SK-N-SH (cell line): ENCODE results near the gene MMD2. TPM values are rescaled to one million over a fixed set of nuclear protein-coding genes. Genes with fewer than 3 reads are reported as not detected.

ENCODE experiments used
- CTCF ChIA-PET: fragments of 300-600, 350-600 bp; formaldehyde crosslinking; extraction: SDS; loops from one replicate; lab custom pipeline; 2021; lab: Yijun Ruan, JAX
- POLR2A ChIA-PET: fragments of 350-600 bp; sonication (Branson Sonifier 250); formaldehyde crosslinking; extraction: SDS; loops from one replicate; lab custom pipeline; 2020; ENCODE audit warnings: antibody characterized with exemption, inconsistent platforms; lab: Yijun Ruan, JAX
- DNase-seq: peaks from one replicate; pipeline ENCODE4 v3.0.0; 2012
- H2AFZ ChIP-seq: fragments of 200-600 bp; sonication (generic); 2 replicates; pipeline ENCODE4 v1.8.1; 2016; ENCODE audit warnings: antibody characterized with exemption, mild to moderate bottlenecking, low read depth
- H3F3A ChIP-seq: fragments of 200-600 bp; sonication (generic); replicated peaks from 2 replicates; pipeline ENCODE3; 2016; ENCODE audit warnings: antibody characterized with exemption, mild to moderate bottlenecking; ENCODE audit not compliant: insufficient read depth
- H3K27ac ChIP-seq, 2 experiments: fragments of 200-500 bp in 1 of 2; fragments of 200-600 bp in 1 of 2; sonication (Bioruptor generic) in 1 of 2; sonication (generic), shearing (Covaris generic) in 1 of 2; 2 replicates each; pipeline versions ENCODE4 v1.5.1 to v1.6.1; 2014 to 2016; ENCODE audit warnings: low read depth in 2 of 2, inconsistent platforms in 1 of 2, low read length in 1 of 2, mild to moderate bottlenecking in 1 of 2, mixed read lengths in 1 of 2
- H3K27me3 ChIP-seq: fragments of 200-600 bp; sonication (generic), shearing (Covaris generic); 2 replicates; pipeline ENCODE4 v1.6.1; 2016; ENCODE audit warnings: mixed run types; ENCODE audit not compliant: insufficient read depth
- H3K36me3 ChIP-seq, 2 experiments: fragments of 200-500 bp in 1 of 2; fragments of 200-600 bp in 1 of 2; sonication (Bioruptor generic) in 1 of 2; sonication (generic) in 1 of 2; replicated peaks in 1 of 2; 2 replicates each; pipeline versions ENCODE3 to v1.5.1; 2014 to 2016; ENCODE audit warnings: low read length in 1 of 2, mild to moderate bottlenecking in 1 of 2; ENCODE audit not compliant: insufficient read depth in 2 of 2, control insufficient read depth in 1 of 2
- H3K4me1 ChIP-seq, 2 experiments: fragments of 200-500 bp in 1 of 2; fragments of 200-600 bp in 1 of 2; sonication (Bioruptor generic) in 1 of 2; sonication (generic), shearing (Covaris generic) in 1 of 2; 2 replicates each; pipeline versions ENCODE4 v1.5.1 to v1.6.1; 2014 to 2016; ENCODE audit warnings: low read depth in 1 of 2, low read length in 1 of 2, mixed run types in 1 of 2; ENCODE audit not compliant: insufficient read depth in 2 of 2, control insufficient read depth in 1 of 2
- H3K4me2 ChIP-seq: fragments of 200-600 bp; sonication (generic), shearing (Covaris generic); 2 replicates; pipeline ENCODE4 v1.6.1; 2017; ENCODE audit warnings: mixed run types
- H3K4me3 ChIP-seq, 2 experiments: fragments of 200-500 bp in 1 of 2; fragments of 200-600 bp in 1 of 2; sonication (Bioruptor generic) in 1 of 2; sonication (generic), shearing (Covaris generic) in 1 of 2; 2 replicates each; pipeline versions ENCODE4 v1.5.1 to v1.8.1; 2014 to 2016; ENCODE audit warnings: low read depth in 2 of 2, inconsistent platforms in 1 of 2, low read length in 1 of 2, mild to moderate bottlenecking in 1 of 2, mixed read lengths in 1 of 2, moderate library complexity in 1 of 2
- H3K79me2 ChIP-seq: fragments of 200-600 bp; sonication (generic); 2 replicates; pipeline ENCODE4 v1.8.1; 2017; ENCODE audit warnings: mild to moderate bottlenecking; ENCODE audit not compliant: insufficient read depth
- H3K9ac ChIP-seq: fragments of 200-600 bp; sonication (generic); 2 replicates; pipeline ENCODE4 v1.6.1; 2017; ENCODE audit warnings: mixed run types
- H3K9me2 ChIP-seq: fragments of 200-600 bp; sonication (generic); 2 replicates; pipeline ENCODE4 v1.6.1; 2017; ENCODE audit warnings: mixed run types
- H3K9me3 ChIP-seq: fragments of 200-600 bp; sonication (generic); 2 replicates; pipeline ENCODE4 v1.6.1; 2017; ENCODE audit warnings: mixed run types, mild to moderate bottlenecking, moderate library complexity
- H4K20me1 ChIP-seq: fragments of 200-600 bp; sonication (generic); 2 replicates; pipeline ENCODE4 v1.6.1; 2017; ENCODE audit warnings: mild to moderate bottlenecking, mixed run types; ENCODE audit not compliant: insufficient read depth
- CHD2 ChIP-seq: fragments of 150-350 bp; IDR thresholded peaks from 2 replicates; pipeline ENCODE4 v1.6.1; 2018; ENCODE audit warnings: low read length; ENCODE audit not compliant: partially characterized antibody
- EZH2phosphoT487 ChIP-seq: fragments of 200-600 bp; sonication (generic); IDR thresholded peaks from 2 replicates; pipeline ENCODE4 v1.6.1; 2017; ENCODE audit warnings: low read depth, mixed run types, mild to moderate bottlenecking, antibody characterized with exemption, moderate library complexity, borderline replicate concordance
- FOXM1 ChIP-seq: IDR thresholded peaks from 2 replicates; pipeline ENCODE4 v1.4.0; 2012; ENCODE audit warnings: low read depth, mild to moderate bottlenecking
- JUND ChIP-seq: IDR thresholded peaks from 2 replicates; pipeline ENCODE4 v1.4.0; 2012
- NRF1 ChIP-seq: IDR thresholded peaks from 2 replicates; pipeline ENCODE4 v1.6.1; 2012; ENCODE audit warnings: low read depth, mild to moderate bottlenecking, low read length
- POLR2AphosphoS5 ChIP-seq: IDR thresholded peaks from 2 replicates; pipeline ENCODE4 v1.6.1; 2012; ENCODE audit warnings: low read depth, low read length
- RAD21 ChIP-seq: IDR thresholded peaks from 2 replicates; pipeline ENCODE4 v1.6.1; 2012; ENCODE audit warnings: mild to moderate bottlenecking, low read length
- RFX5 ChIP-seq: IDR thresholded peaks from 2 replicates; pipeline ENCODE4 v1.6.1; 2012; ENCODE audit warnings: mild to moderate bottlenecking, improper control_type of control experiment, low read length
- RXRA ChIP-seq: IDR thresholded peaks from 2 replicates; pipeline ENCODE4 v1.4.0; 2012; ENCODE audit warnings: low read depth, mild to moderate bottlenecking, borderline replicate concordance
- SMC3 ChIP-seq: IDR thresholded peaks from 2 replicates; pipeline ENCODE4 v1.6.1; 2012; ENCODE audit warnings: low read depth, low read length, improper control_type of control experiment
- TCF12 ChIP-seq: IDR thresholded peaks from 2 replicates; pipeline ENCODE4 v1.4.0; 2012
- YY1 ChIP-seq: IDR thresholded peaks from 2 replicates; pipeline ENCODE4 v1.4.0; 2012; ENCODE audit warnings: low read depth, mild to moderate bottlenecking
- WGBS: methylation state at CpG from one replicate; pipeline ENCODE4 v1.1.6; 2017; ENCODE audit warnings: low lambda C conversion rate; 5-methylcytosine and 5-hydroxymethylcytosine counted together
- polyA plus RNA-seq, 3 experiments: library from polyadenylated mRNA; depleted of rRNA; stranded (reverse); fragments of >200 nt; gene quantifications; 2 replicates each; pipeline ENCODE4 v1.2.3, GENCODE V29; 2012
- TF ChIP-seq, protein P1 (sequence below): IDR thresholded peaks from 2 replicates; pipeline ENCODE4 v1.4.0; 2012; ENCODE audit warnings: low read depth, borderline replicate concordance

MMD2 gene
- polyA plus RNA-seq, 1 of the 3 experiments (the other 2 are of a cell fraction) = not detected

DNA sequence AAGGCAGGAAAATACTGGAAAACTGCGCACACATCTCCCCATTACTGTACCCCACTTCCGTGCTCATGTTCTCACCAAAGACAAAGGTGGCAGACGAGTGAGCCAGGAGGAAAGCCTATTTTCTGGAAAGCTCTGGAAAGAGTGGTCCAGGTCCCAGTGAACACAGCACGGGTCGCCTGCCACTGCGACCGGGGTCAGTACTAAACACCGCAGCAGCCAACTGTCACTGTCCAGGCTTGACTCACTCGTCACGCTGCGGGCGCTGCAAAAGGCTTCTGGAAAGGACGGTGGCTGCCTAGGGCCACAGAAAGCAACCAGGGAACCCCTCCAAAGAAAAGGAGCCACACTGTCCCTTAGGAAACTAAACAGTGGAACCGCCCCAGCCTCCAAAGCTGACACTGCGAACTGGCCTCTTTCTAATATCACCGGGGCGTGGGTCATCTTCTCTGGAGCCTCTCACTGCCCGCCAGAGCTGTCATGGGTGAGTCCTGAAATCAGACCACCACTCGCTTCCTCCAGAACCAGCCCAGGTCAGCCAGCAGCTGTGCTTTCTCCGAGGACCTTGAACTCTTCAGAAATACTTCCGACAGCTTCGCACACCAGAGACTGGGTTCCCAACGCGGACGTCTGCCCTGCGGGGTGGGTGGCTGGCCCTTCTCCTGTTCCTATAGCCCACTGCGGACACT, 79.4 kb downstream of the MMD2 start:
- WGBS = 94% methylated on average over 23 of the region's 27 CpGs
- CTCF ChIA-PET = interaction anchor here (0.5 to 21.4 kb wide), 5 partner anchors 12 to 124 kb away, joined by 3 to 645 read pairs (median 5); partner anchors contain the start of gene PAPOLB
- POLR2A ChIA-PET = no interaction called here

DNA sequence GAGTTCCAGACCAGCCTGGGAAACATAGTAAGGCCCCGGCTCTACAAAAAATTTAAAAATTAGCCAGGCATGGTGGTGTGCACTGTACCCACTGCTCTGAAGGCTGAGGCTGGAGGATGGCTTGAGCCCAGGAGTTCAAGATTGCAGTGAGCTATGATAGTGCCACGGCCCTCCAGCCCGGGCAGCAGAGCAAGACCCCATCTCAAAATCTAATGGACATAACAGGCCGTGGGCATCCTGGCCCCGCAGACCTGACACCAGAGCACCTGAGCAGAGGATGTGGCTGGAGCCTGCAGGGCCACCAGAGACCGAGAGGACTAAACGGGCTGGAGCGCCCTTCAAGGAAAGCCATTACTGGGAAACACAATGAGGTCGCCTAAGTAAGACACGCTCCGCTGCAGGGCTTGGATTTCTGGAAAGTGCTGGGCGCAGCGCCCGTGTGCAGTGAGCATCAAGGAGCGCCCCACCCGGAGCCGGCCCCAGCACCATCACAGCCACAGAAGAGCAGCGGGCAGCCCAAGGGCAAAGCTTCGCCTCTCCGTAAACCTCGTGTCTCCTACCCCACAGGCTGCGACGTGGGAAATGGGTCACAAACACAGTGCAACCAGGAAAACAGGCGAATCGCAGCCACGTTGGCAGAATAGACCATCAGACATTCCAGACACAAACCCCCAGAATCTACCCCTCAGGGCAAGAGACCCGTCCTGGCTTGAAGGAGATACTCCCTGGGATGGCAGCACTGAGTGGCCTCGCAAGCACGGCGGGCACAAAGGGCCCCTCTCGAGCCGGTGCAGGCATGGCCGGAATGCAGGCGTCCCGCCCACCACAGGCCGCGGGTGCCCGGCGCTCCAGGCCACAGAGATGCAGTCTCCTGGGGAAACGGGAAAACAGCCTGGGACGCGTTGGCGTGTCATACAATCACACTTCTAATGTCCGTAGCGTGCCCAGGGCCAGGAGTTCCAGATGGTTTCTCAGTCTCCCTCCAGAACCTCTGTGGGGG, 80.4 kb downstream of the MMD2 start:
- Histone ChIP-seq H3K27me3 (no peaks in the 10 kb centered on the region), H3K36me3 (peaks cover 0 to 3% of the 10 kb centered on the region in 2 experiments), H2AFZ (no peak overlapping the region), H3K4me1 (peaks cover 5 to 41% of the 10 kb centered on the region in 2 experiments; a peak in 1 of 4 replicates), H3K9ac (no peak overlapping the region), H3K9me2 (no peaks in the 10 kb centered on the region), H3K9me3 (no peaks in the 10 kb centered on the region), H3K79me2 (peaks cover 5% of the 10 kb centered on the region; the same call in 1 of the 2 replicates), H3K4me2 (no peak overlapping the region), H3F3A (peaks cover 14% of the 10 kb centered on the region), H3K4me3 (no peak overlapping the region), H4K20me1 (no peaks in the 10 kb centered on the region), H3K27ac (no peak overlapping the region)
- no peak for DNase-seq
- POLR2A ChIA-PET = no interaction called here
- no peak for TF ChIP-seq JUND
- TF ChIP-seq POLR2AphosphoS5 = no peak
- 93% methylated on average over 45 of the region's 45 CpGs for WGBS
- CTCF ChIA-PET = interaction anchor here (0.6 to 21.4 kb wide), 5 partner anchors 10 to 308 kb away, joined by 3 to 645 read pairs (median 5); partner anchors contain the start of gene PAPOLB

More for the DNA sequence above, 79.4 kb downstream of the MMD2 start:
- Histone ChIP-seq H3K9me3 (no peaks in the 10 kb centered on the region), H3K4me3 (no peak overlapping the region), H3K27me3 (no peaks in the 10 kb centered on the region), H3K79me2 (peaks cover 5% of the 10 kb centered on the region; the same call in 1 of the 2 replicates), H3K4me2 (no peak overlapping the region), H3K9ac (no peak overlapping the region), H3K27ac (no peak overlapping the region), H3K4me1 (peaks cover 5 to 32% of the 10 kb centered on the region in 2 experiments; a peak in 1 of 4 replicates), H3K9me2 (no peaks in the 10 kb centered on the region), H3K36me3 (peaks cover 0 to 3% of the 10 kb centered on the region in 2 experiments), H3F3A (peaks cover 14% of the 10 kb centered on the region), H2AFZ (no peak overlapping the region), H4K20me1 (no peaks in the 10 kb centered on the region)
- DNase-seq = no peak
- TF ChIP-seq FOXM1 (no peak), RXRA (no peak), EZH2phosphoT487 (no peak), JUND (no peak), RFX5 (no peak), RAD21 (no peak), NRF1 (no peak)

DNA sequence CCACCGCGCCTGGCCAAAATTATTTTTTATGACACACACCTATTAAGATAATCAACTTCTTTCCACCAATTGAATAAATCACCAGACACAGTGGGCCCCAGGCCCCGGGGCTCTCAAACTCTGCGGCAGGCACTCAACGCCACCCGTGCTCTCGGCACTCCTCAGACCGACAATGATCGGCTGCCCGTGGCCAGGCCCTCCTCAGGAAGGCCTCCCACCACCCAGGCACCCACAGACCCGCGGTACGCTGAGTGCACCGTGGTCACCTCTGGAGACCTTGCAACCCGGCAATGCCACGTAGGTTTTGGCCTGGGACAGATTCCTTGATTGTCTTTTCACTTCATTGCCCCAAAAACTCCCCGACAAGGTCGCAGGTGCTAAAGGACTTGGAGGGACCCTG, 82.4 kb downstream of the MMD2 start:
- H4K20me1 ChIP-seq = no peaks in the 10 kb centered on the region
- H3F3A ChIP-seq = peaks cover under 1% of the 10 kb centered on the region
- TF ChIP-seq CHD2 = no peak
- no peak for TF ChIP-seq RXRA
- TF ChIP-seq TCF12 = no peak
- TF ChIP-seq, protein P1, sequence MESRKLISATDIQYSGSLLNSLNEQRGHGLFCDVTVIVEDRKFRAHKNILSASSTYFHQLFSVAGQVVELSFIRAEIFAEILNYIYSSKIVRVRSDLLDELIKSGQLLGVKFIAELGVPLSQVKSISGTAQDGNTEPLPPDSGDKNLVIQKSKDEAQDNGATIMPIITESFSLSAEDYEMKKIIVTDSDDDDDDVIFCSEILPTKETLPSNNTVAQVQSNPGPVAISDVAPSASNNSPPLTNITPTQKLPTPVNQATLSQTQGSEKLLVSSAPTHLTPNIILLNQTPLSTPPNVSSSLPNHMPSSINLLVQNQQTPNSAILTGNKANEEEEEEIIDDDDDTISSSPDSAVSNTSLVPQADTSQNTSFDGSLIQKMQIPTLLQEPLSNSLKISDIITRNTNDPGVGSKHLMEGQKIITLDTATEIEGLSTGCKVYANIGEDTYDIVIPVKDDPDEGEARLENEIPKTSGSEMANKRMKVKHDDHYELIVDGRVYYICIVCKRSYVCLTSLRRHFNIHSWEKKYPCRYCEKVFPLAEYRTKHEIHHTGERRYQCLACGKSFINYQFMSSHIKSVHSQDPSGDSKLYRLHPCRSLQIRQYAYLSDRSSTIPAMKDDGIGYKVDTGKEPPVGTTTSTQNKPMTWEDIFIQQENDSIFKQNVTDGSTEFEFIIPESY = no peak
- TF ChIP-seq SMC3 = no peak
- no peak for TF ChIP-seq YY1
- peaks cover 5% of the 10 kb centered on the region; the same call in 1 of the 2 replicates for H3K79me2 ChIP-seq
- no peak overlapping the region for H3K9ac ChIP-seq
- peaks cover 0 to 3% of the 10 kb centered on the region in 2 experiments for H3K36me3 ChIP-seq
- peaks cover 0 to 51% of the 10 kb centered on the region in 2 experiments; a peak in 1 of 4 replicates for H3K4me1 ChIP-seq
- ChIA-PET POLR2A (no interaction called here), CTCF (interaction anchor here (2.8 to 21.4 kb wide), 2 partner anchors 24 to 47 kb away, joined by 14 to 645 read pairs; partner anchors contain the start of gene PAPOLB)
- H3K4me3 ChIP-seq = no peak overlapping the region
- no peaks in the 10 kb centered on the region for H3K9me3 ChIP-seq
- H2AFZ ChIP-seq = no peak overlapping the region
- DNase-seq = no peak
- no peak overlapping the region for H3K27ac ChIP-seq
- H3K4me2 ChIP-seq = no peak overlapping the region
- no peaks in the 10 kb centered on the region for H3K27me3 ChIP-seq
- no peaks in the 10 kb centered on the region for H3K9me2 ChIP-seq
- WGBS = 98% methylated on average over 18 of the region's 18 CpGs
